ENCODE results near the gene PDGFC.

Gene PDGFC

DNA sequence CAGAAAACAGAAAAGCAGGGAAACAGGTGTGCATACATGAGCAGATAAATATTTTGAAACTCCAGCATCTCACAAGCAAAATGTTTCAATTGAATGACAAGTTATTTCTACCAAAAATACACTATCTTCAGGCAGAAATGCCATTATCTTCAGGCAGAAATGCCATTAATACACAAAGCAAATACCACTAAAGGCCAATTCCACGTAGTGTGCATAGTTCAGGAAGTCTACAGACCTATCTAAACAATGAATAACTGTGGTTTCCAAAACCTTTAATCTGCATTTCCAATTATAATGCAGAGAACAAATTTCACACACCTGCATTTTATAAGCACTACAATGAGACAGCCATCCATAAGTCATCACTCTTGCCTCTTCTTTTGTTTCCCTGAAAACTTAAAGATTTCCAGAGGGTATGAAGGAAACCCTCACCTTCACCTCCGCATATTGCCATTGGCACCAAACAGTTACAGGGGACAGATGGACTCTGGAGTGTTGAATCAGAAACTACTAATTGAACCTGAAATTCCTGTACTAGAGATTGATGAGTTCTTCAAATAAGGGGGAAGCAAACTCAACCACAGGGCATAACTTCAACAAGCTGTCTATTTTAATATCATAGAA, 179.0 kb downstream of the PDGFC start:
- Histone ChIP-seq H3K9ac (ENCODE audit: low read length) (no peak overlapping the region), H3K4me1 (ENCODE audit: control insufficient read depth, low read depth, low read length) (no peaks in the 10 kb centered on the region), H3K9me3 (ENCODE audit: control insufficient read depth, low read depth, low read length) (no peaks in the 10 kb centered on the region), H3K36me3 (ENCODE audit: control insufficient read depth, low read depth, low read length) (no peaks in the 10 kb centered on the region), H3K27ac (ENCODE audit: low read length) (no peak overlapping the region), H3K27me3 (ENCODE audit: control insufficient read depth, insufficient read depth, low read length) (no peaks in the 10 kb centered on the region), H3K4me3 (ENCODE audit: low read length) (no peak overlapping the region)

DNA sequence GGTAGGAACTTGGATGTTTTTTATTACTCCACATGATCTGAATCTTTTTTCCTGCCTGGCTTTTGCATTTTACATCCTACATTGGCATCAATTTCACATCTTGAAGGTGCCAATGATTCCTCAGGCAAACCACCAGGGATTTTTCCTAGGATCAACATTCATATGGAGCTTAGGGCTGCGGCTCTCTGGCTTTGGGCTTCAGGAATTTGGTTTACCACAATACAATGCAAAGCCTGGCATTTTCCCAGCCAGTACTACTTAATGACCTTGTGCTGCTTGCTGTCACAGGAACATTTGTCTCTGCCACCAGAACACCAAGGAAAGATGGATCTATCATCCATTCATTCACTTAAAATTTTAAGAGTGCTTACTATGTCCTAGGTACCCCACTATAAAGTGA, 180.7 kb downstream of the PDGFC start:
- Histone ChIP-seq H3K27ac (ENCODE audit: low read length) (no peak overlapping the region), H3K9me3 (ENCODE audit: control insufficient read depth, low read depth, low read length) (no peaks in the 10 kb centered on the region), H3K27me3 (ENCODE audit: control insufficient read depth, insufficient read depth, low read length) (no peaks in the 10 kb centered on the region), H3K4me1 (ENCODE audit: control insufficient read depth, low read depth, low read length) (no peaks in the 10 kb centered on the region), H3K4me3 (ENCODE audit: low read length) (no peak overlapping the region), H3K9ac (ENCODE audit: low read length) (no peak overlapping the region), H3K36me3 (ENCODE audit: control insufficient read depth, low read depth, low read length) (no peaks in the 10 kb centered on the region)

DNA sequence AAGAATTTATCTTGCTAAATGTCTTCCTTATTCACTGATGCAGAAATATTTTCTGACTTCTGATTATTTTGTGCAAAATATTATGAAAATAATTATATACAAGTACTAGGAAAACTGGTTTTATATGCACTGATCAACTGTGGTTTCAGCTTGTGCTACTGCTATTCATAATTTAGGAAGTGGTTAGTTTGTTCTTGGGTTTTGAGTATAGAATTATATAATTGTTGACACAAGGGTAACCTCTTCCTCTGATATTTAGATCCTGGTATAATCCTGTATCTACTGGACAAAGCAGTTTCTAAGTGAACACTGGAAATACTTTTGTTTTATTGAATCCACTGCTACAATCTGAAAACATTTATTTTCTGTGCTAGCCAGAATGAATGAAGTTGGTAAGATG, 182.8 kb downstream of the PDGFC start:
- no peaks in the 10 kb centered on the region for H3K9me3 ChIP-seq (ENCODE audit: control insufficient read depth, low read depth, low read length)
- H3K27ac ChIP-seq (ENCODE audit: low read length), result no peak overlapping the region
- no peaks in the 10 kb centered on the region for H3K36me3 ChIP-seq (ENCODE audit: control insufficient read depth, low read depth, low read length)
- no peaks in the 10 kb centered on the region for H3K4me1 ChIP-seq (ENCODE audit: control insufficient read depth, low read depth, low read length)
- no peak overlapping the region for H3K9ac ChIP-seq (ENCODE audit: low read length)
- H3K27me3 ChIP-seq (ENCODE audit: control insufficient read depth, insufficient read depth, low read length), result no peaks in the 10 kb centered on the region
- H3K4me3 ChIP-seq (ENCODE audit: low read length), result no peak overlapping the region

DNA sequence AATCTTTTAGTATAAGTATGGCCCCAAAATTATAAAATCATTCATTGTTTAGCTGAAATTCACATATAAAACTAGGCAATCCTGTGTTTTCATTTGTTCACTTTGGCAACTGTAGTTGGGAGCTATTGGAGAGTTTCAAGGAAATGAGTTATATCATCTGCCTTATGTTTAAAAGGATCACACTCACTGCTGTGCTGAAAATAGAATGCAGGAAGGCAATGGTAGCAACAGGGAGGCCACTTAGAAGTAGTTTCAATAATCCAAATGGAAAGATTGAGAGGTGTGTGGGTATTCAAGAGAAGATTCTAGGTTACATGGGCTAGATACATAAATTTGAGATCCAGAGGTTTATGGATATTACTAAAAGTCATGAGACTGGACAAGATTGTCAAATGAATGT, 184.9 kb downstream of the PDGFC start:
- no peak overlapping the region for H3K4me3 ChIP-seq (ENCODE audit: low read length)
- H3K9me3 ChIP-seq (ENCODE audit: control insufficient read depth, low read depth, low read length), result no peaks in the 10 kb centered on the region
- no peaks in the 10 kb centered on the region for H3K27me3 ChIP-seq (ENCODE audit: control insufficient read depth, insufficient read depth, low read length)
- H3K9ac ChIP-seq (ENCODE audit: low read length), result no peak overlapping the region
- H3K27ac ChIP-seq (ENCODE audit: low read length), result no peak overlapping the region
- no peaks in the 10 kb centered on the region for H3K36me3 ChIP-seq (ENCODE audit: control insufficient read depth, low read depth, low read length)
- no peaks in the 10 kb centered on the region for H3K4me1 ChIP-seq (ENCODE audit: control insufficient read depth, low read depth, low read length)

DNA sequence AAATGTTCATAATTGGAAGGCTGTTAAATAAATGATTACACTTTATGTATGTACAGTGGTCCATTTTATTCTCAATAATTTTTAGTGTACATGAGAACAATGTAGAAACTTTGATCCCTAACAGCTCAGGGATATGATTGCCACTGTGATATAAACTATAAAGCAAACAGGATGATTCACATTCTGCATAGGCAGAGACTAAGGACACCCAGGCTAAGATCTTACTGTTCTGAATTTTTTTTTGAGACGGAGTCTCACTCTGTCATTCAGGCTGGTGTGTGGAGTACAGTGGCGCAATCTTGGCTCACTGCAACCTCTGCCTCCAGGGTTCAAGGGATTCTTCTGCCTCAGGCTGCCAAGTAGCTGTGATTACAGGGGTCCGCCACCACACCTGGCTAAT, 186.6 kb downstream of the PDGFC start:
- no peak overlapping the region for H3K9ac ChIP-seq (ENCODE audit: low read length)
- H3K9me3 ChIP-seq (ENCODE audit: control insufficient read depth, low read depth, low read length), result no peaks in the 10 kb centered on the region
- no peaks in the 10 kb centered on the region for H3K27me3 ChIP-seq (ENCODE audit: control insufficient read depth, insufficient read depth, low read length)
- H3K4me1 ChIP-seq (ENCODE audit: control insufficient read depth, low read depth, low read length), result no peaks in the 10 kb centered on the region
- H3K36me3 ChIP-seq (ENCODE audit: control insufficient read depth, low read depth, low read length), result no peaks in the 10 kb centered on the region
- H3K27ac ChIP-seq (ENCODE audit: low read length), result no peak overlapping the region
- H3K4me3 ChIP-seq (ENCODE audit: low read length), result no peak overlapping the region

DNA sequence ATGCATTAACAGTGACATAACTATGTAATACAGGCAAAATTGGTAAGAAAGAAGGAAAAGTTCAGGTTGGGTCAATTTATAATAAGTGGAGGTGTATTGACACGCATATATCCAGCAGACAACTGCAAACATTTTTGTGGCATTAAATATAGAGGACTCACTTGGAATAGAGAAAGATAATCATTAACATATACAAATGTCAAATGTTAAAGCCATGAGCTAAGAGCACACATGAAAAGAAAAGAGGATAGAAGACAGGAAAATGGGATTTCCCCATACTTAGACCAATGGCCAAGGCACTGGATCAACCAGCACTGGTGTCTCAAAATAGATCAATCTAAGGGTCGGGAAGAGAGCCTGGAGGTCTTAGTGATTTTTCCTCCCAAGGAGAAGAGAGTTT, 187.6 kb downstream of the PDGFC start:
- H3K4me3 ChIP-seq (ENCODE audit: low read length), result no peak overlapping the region
- no peak overlapping the region for H3K27ac ChIP-seq (ENCODE audit: low read length)
- no peaks in the 10 kb centered on the region for H3K4me1 ChIP-seq (ENCODE audit: control insufficient read depth, low read depth, low read length)
- H3K9ac ChIP-seq (ENCODE audit: low read length), result no peak overlapping the region
- no peaks in the 10 kb centered on the region for H3K36me3 ChIP-seq (ENCODE audit: control insufficient read depth, low read depth, low read length)
- no peaks in the 10 kb centered on the region for H3K27me3 ChIP-seq (ENCODE audit: control insufficient read depth, insufficient read depth, low read length)
- H3K9me3 ChIP-seq (ENCODE audit: control insufficient read depth, low read depth, low read length), result no peaks in the 10 kb centered on the region

DNA sequence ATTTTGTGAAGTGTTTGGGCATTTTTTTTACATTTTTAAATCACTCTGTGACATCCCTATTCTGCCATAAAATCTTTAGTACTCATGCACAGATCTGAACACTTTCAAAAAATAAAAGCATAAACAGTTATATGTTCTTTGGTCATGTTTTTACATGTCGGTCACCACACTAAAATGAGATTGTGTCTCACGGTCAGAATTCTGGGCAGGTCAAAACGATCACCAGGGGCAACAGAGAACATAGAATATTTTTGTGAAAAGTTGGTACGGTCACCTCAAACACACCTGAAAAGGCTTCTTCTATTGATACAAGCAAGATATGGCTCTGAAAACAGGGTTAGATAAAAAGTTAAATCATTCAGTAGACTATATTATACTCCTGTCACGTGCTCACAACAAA, 189.1 kb downstream of the PDGFC start:
- Histone ChIP-seq H3K27me3 (ENCODE audit: control insufficient read depth, insufficient read depth, low read length) (no peaks in the 10 kb centered on the region), H3K27ac (ENCODE audit: low read length) (no peak overlapping the region), H3K9me3 (ENCODE audit: control insufficient read depth, low read depth, low read length) (no peaks in the 10 kb centered on the region), H3K4me1 (ENCODE audit: control insufficient read depth, low read depth, low read length) (no peaks in the 10 kb centered on the region), H3K9ac (ENCODE audit: low read length) (no peak overlapping the region), H3K4me3 (ENCODE audit: low read length) (no peak overlapping the region), H3K36me3 (ENCODE audit: control insufficient read depth, low read depth, low read length) (no peaks in the 10 kb centered on the region)

DNA sequence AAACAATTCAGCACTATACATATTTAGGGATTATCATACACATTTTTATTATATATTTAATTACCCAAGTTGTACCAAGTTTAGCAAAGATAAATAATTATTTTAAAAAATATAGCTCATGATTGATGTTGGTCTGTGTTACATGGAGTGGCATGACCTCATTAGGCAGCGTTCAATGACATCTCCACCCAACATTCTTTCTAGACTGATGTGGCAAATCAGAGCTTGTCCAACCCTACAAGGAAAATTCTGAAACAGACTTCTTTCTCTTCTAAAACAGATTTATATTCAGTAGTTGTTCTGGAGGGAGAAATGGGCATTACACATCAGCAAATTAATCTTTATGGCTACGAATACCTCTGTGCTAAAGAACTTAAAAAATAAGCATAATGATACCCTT, 189.7 kb downstream of the PDGFC start:
- Histone ChIP-seq H3K36me3 (ENCODE audit: control insufficient read depth, low read depth, low read length) (no peaks in the 10 kb centered on the region), H3K4me1 (ENCODE audit: control insufficient read depth, low read depth, low read length) (no peaks in the 10 kb centered on the region), H3K27me3 (ENCODE audit: control insufficient read depth, insufficient read depth, low read length) (no peaks in the 10 kb centered on the region), H3K9ac (ENCODE audit: low read length) (no peak overlapping the region), H3K27ac (ENCODE audit: low read length) (no peak overlapping the region), H3K9me3 (ENCODE audit: control insufficient read depth, low read depth, low read length) (no peaks in the 10 kb centered on the region), H3K4me3 (ENCODE audit: low read length) (no peak overlapping the region)

DNA sequence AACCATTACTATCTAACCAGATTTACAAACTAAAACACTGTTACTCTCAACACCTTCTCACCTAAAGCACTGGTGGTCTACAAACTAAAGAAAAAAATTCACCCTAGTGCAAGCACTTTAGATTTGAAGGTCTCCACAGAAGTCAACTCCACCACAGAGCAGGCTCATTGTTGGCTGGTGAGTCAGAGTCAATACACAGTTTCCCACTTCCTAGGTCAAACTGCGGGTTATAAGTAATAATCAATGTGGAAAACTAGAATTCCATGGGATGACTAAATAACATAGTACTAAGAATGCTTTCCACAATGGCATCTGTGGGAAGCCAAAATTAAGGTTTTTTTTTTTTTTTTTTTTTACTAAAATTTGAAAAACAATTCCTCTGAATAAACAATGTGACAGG, 191.8 kb downstream of the PDGFC start:
- no peaks in the 10 kb centered on the region for H3K4me1 ChIP-seq (ENCODE audit: control insufficient read depth, low read depth, low read length)
- H3K27ac ChIP-seq (ENCODE audit: low read length), result no peak overlapping the region

DNA sequence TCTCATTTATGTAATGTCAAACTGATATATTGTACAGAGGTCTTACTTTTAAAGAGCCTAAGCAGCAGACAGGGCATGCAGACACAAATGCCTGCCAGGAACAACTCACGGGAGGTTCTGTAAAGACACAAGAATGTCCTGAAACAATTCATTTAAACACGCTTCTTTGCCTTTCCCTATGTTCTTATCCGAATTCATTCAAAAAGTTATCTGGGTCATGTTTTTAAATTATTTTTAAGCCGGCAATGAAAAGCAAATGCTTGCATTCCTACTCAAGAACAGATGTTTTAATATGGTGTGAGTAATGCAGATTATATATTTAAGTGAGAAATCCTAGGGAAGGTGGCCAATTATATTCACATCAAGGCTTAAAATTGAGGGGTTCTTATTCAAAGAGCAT, 192.6 kb downstream of the PDGFC start:
- H3K27me3 ChIP-seq (ENCODE audit: control insufficient read depth, insufficient read depth, low read length), result no peaks in the 10 kb centered on the region
- H3K4me3 ChIP-seq (ENCODE audit: low read length), result no peak overlapping the region
- H3K27ac ChIP-seq (ENCODE audit: low read length), result no peak overlapping the region
- no peaks in the 10 kb centered on the region for H3K36me3 ChIP-seq (ENCODE audit: control insufficient read depth, low read depth, low read length)
- H3K9me3 ChIP-seq (ENCODE audit: control insufficient read depth, low read depth, low read length), result no peaks in the 10 kb centered on the region
- H3K4me1 ChIP-seq (ENCODE audit: control insufficient read depth, low read depth, low read length), result no peaks in the 10 kb centered on the region
- no peak overlapping the region for H3K9ac ChIP-seq (ENCODE audit: low read length)

More for the DNA sequence above, 191.8 kb downstream of the PDGFC start:
- H3K9ac ChIP-seq (ENCODE audit: low read length), result no peak overlapping the region
- no peaks in the 10 kb centered on the region for H3K36me3 ChIP-seq (ENCODE audit: control insufficient read depth, low read depth, low read length)
- H3K27me3 ChIP-seq (ENCODE audit: control insufficient read depth, insufficient read depth, low read length), result no peaks in the 10 kb centered on the region
- no peak overlapping the region for H3K4me3 ChIP-seq (ENCODE audit: low read length)
- H3K9me3 ChIP-seq (ENCODE audit: control insufficient read depth, low read depth, low read length), result no peaks in the 10 kb centered on the region

DNA sequence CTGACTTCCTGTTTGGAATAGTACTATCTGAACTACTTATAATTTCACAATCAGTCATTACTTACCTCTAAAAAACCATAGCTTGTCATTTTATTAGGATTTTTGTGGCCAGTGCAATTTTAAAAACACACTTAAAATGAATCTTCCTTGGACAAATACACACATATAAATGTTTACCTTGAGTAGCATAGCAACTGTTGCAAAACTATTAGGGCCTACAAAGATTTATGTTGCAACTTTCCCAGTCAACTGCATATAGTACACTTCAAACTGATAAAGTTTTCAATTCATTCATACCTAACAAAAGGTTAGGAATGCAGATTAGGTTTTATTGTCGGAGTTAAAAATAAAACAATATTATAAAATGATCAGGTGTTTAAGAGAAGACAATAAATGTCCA, 193.0 kb downstream of the PDGFC start:
- no peak overlapping the region for H3K27ac ChIP-seq (ENCODE audit: low read length)
- no peaks in the 10 kb centered on the region for H3K4me1 ChIP-seq (ENCODE audit: control insufficient read depth, low read depth, low read length)
- no peaks in the 10 kb centered on the region for H3K9me3 ChIP-seq (ENCODE audit: control insufficient read depth, low read depth, low read length)
- no peak overlapping the region for H3K4me3 ChIP-seq (ENCODE audit: low read length)
- H3K9ac ChIP-seq (ENCODE audit: low read length), result no peak overlapping the region
- H3K27me3 ChIP-seq (ENCODE audit: control insufficient read depth, insufficient read depth, low read length), result no peaks in the 10 kb centered on the region
- H3K36me3 ChIP-seq (ENCODE audit: control insufficient read depth, low read depth, low read length), result no peaks in the 10 kb centered on the region

DNA sequence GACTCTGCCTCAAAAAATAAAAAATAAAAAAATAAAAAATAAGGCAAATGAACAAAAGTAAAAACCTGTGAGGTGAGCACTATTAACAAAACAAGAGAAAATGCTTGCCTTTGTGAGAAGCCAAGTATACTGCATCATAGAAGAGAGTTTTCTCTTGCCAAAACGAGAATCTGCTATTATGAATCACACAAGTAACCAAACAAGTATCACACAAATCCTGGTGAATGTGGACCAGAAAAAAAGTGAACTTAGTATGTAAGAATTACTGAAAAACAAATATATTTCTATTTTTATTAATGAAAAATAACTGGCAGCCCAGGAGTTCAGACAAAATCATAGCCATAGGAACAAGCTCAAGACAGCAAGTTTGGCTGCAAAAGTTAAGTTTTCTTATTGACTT, 193.5 kb downstream of the PDGFC start:
- no peaks in the 10 kb centered on the region for H3K9me3 ChIP-seq (ENCODE audit: control insufficient read depth, low read depth, low read length)
- H3K27me3 ChIP-seq (ENCODE audit: control insufficient read depth, insufficient read depth, low read length), result no peaks in the 10 kb centered on the region
- H3K27ac ChIP-seq (ENCODE audit: low read length), result no peak overlapping the region
- no peak overlapping the region for H3K9ac ChIP-seq (ENCODE audit: low read length)
- H3K4me1 ChIP-seq (ENCODE audit: control insufficient read depth, low read depth, low read length), result no peaks in the 10 kb centered on the region
- H3K4me3 ChIP-seq (ENCODE audit: low read length), result no peak overlapping the region
- no peaks in the 10 kb centered on the region for H3K36me3 ChIP-seq (ENCODE audit: control insufficient read depth, low read depth, low read length)
